ENCODE measurements around the gene RCE1.

RCE1 gene

GRCh38 chr11:66857927-66858185, 14.6 kb downstream of the RCE1 start:
- peak; percentile 56 to 85 for DNase-seq

- DNase-seq = peak in 1 of 2 experiments; percentile 66
Observed at GRCh38 chr11:66858186-66858938, 15.1 kb downstream of the RCE1 start.

DNA sequence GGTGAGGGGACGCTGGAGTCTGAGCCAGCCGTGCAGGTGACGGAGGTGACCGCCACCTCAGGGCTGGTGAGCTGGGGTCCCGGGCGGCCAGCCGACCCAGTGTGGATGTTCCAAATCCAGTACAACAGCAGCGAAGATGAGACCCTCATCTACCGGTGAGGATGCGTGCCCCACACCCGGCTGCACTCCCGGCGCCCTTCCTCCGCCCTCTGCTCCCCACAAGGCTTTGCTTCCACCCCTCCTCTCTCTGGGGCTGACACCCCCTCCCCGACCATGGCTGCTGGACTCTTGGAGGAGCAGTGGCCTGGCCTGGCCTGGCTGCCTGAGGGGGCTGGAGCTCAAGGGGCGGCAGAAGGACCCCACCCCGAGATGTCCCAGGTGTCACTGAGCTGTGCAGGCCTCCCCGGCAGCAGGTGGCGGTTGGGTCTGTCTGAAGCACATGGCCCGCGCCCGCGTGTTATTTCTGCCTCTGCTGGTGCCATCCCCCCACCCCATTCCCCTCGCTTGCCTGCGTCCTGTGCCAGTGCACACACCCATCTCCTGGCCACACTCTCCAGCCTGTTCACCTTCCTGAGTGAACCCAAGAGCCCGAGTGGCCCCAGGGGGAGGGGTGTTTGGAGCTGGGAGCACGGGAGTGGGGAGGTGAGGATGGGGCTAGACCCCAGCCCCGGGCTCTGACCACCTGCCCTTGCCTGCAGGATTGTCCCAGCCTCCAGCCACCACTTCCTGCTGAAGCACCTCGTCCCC, 15.9 kb downstream of the RCE1 start:
- peak; percentile 62 to 90 for DNase-seq

GRCh38 chr11:66859686-66860448, 16.6 kb downstream of the RCE1 start:
- DNase-seq = peak in 1 of 2 experiments; percentile 57

GRCh38 chr11:66860449-66860831, 17.2 kb downstream of the RCE1 start:
- DNase-seq = peak in 1 of 2 experiments; percentile 33

- no peak for DNase-seq
Observed at GRCh38 chr11:66861038-66861773, 18.0 kb downstream of the RCE1 start.

DNA sequence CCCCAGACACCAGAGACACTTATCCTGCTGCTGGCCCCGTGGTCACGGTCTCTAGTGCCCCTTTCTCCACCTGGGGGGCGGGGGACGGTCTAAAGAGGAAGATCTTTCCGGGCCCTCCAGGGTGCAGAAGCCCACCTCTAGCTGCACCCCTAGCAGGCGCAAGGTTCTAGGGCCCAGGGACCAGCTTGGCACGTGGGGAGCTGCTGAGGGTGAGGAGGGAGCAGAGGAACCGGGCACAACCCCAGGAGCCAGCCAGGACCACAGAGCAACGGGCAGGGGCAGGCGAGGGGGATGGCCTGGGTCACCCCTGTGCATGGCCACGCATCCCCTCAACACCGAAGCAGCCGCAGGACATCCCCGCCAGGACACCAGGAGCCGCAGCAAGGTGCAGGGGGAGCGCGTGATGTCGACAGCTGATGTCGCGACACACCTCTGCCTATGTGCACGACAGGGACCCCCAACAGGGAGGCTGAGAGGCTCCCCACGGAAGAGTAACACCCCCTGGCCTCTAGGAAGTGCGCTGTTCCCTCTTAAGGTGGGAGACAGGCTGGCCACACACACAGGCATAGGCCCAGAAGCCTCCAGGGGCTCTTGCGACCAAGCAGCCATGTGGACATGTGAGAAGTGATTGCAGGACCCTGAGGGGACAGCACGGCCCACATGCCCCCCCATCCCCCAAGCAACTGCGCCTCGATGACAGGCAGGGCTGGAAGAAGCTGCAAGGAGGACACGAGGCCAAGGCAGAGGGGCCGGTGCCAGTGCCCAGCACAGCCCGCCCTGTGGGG, 18.7 kb downstream of the RCE1 start:
- DNase-seq = no peak

GRCh38 chr11:66862559-66863037, 19.4 kb downstream of the RCE1 start:
- no peak for DNase-seq

- DNase-seq = no peak
Observed at GRCh38 chr11:66863428-66864125, 20.3 kb downstream of the RCE1 start.

- peak; percentile 29 to 82 for DNase-seq
Observed at GRCh38 chr11:66864172-66864901, 21.1 kb downstream of the RCE1 start.

DNA sequence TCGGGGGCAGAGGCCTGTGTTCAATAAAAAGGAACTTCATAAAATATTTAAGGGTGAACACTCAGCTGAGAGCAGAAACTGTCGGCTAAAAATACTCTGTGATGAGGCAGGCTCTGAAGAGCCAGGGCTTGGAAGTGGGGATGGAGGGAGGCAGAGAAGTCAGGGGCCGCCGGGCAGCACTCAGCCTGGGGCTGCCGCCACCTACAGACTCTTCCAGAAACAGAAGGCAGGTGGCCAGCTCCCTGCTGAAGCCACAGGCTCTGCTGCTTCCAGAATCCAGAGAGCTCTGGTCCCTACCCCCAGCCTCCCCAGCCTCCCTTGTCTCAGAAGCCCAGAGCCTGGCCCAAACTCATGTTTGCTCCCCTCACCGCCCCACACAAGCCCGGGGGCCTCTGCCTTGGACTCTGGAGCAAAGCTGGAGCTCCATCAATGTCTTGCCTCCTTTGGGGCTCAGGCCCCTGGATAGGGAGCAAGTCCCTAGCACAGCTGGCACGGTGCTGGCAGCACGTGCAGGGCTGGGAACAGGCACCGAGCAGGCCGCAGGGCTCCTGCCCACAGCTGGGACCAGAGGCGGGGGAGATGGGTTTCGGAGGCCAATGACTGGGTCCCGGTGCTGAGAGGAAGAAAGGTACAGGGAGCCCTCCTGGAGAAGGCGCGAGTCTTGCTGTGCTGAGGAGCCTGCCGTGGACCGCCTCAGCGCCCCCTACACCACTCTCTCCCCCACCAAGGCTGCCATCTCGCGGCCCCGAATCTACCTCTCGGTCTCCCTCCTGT, 21.9 kb downstream of the RCE1 start:
- peak in 1 of 2 experiments; percentile 56 for DNase-seq

- DNase-seq = no peak
Observed at GRCh38 chr11:66866007-66866406, 22.8 kb downstream of the RCE1 start.

GRCh38 chr11:66866511-66866986, 23.3 kb downstream of the RCE1 start:
- no peak for DNase-seq

DNA sequence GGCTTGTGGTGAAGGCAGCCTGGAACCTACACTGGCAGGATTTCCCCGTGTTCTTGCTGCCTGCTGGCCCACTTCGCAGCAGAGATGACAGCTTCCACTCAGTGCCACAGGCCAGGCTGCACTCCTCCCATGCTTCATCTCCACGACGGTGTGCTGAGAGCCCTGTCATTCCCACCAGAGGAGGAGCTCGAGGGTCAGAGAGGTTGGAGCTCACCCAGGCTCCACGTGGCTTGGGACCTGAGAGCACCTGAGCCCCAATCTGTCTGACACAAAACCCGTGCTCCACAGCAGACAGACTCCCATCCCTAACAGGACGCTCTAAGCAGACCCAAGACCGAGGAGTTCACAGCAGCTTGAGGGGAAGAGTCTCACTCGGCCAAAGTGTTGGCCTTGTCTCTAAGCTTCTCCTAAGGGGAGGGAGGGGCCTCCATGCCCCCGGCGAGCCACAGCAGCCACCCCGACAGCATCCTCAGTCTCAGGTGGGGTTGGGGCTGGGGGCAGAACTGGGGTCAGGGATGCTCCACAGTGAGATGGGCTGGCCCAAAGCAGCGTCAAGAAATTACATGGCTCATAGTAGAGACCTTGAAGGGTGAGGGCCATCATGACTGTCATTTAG, 24.3 kb downstream of the RCE1 start:
- peak in 1 of 2 experiments; percentile 33 for DNase-seq

DNA sequence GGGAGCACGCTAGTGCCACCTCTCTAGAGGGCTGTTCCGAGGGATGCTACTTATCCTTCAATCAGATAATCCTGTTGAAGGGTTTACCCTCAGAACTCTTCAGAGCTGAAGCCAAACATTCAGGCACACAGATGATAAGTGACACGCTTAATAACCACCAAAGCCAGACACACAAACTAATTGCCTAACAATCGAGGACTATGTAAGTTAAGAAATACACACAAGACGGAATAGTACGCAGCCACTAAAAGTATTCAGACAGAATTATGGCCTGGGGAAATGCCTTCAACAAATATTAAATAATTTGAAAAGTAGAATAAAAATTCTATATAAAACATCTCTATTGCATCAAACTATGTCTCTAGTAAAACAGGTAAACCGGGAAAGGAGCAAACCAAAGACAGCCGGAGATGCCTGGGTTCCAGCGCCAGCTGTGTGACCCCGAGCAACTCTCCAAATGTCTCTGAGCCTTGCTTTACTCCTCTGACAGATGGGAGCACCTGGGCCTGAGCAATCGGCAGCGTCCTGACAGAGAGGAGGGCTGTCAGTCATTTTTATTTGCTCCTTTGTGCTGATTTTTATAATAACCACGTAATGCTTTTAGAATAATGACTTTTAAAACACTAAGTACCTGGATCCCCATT, 25.0 kb downstream of the RCE1 start:
- no peak for DNase-seq

- DNase-seq = peak; percentile 89 to 96
Observed at GRCh38 chr11:66868726-66869566, 25.7 kb downstream of the RCE1 start.

DNA sequence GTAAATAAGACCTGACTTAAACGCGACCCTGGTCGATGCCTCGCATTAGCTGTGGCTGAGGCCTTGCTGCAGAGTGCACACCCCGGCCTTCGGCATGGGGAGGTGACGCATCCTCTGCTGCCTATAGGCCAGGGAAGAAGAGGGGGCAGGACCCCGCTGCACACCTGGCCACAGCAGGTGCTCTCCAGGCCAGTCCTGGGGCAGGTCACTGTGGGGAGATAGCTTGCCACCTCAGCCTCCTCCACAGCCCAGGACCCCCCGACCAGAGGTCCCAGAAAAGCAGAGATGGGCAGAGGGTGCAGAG, 26.3 kb downstream of the RCE1 start:
- no peak for DNase-seq

- DNase-seq = no peak
Observed at GRCh38 chr11:66870131-66870530, 26.9 kb downstream of the RCE1 start.
